ENCODE measurements around the gene BDH2.

Gene BDH2

DNA sequence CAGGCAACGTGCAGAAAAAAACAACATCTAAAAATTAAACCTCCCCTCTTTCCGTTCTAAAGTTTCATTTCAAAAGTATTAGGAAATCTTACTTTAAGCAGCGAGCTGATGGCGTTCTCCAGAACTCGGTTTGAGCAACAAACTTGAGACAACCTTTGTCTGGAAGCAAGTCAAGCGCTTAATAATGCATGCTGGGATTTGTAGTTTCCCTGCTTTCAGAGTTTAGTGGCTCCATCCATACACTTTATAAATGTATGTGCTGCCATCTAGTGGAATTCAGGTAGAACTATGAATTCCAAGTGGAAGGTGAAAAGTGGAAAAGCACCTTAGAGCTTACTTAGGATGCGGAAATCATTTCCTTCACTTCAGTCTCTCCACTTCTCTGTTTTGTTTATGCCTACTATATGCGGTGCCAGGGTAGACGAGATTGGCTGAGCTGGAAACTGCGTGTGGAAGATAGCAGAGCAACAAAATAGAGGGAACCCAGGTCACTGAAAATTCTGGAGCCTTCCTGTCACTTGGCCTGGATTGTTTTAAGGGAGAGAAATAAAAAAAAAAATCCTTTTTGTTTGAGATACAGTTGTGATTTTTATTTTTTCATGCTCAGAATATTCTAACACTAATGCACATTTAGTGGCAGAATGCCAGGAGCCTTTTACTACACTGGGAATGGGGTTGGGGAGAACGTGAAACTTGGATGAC, at the start of gene BDH2:
Gene BDH2, minus strand, starts transcription at position 144 of the 702 bp plus-strand sequence. CDS start 3,580 bp downstream, outside the sequence.
- DNase-seq (ENCODE audit: low read depth in 4 of 4, low spot score in 1 of 4), result peak in 1 of 4 experiments; percentile 10

DNA sequence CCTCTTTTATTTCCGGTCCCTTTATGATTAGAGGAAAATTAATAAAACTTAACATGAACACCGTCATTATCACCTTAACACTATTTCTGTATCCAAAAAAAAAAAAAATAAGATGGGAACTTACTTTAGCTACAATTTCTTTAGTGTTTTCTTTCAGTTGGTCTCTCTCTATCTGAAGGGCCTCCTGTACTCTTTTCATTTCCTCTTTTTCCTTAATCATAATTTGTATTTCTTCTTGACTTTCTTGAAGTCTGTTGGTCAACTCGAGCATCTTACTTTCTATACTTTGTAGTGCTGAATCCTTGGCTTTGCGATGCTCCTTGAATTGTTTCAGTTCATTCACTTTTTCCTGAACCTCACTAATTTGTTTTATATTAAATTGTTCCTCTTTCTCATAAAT, 45.3 kb upstream of the BDH2 start:
- no peak for DNase-seq (ENCODE audit: low read depth in 4 of 4, low spot score in 1 of 4)

DNA sequence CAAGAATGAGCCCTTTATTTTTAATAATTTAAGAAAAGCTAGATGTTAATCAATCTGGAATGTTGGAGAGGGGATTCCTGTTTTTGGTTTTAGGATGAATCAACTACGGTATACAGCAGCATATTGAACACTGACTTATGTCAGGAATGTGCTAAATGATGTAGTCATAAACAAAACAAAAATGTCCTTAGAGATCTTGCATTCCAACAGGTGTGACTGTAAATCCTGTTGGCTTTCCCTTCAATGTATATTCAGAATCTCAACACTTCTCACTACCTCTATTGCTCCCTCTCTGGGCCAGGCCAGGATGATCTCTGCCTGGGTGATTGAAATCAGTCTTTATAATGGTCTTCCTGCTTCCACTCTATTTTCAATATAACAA, 37.8 kb upstream of the BDH2 start:
- no peak for DNase-seq (ENCODE audit: low read depth in 4 of 4, low spot score in 1 of 4)

DNA sequence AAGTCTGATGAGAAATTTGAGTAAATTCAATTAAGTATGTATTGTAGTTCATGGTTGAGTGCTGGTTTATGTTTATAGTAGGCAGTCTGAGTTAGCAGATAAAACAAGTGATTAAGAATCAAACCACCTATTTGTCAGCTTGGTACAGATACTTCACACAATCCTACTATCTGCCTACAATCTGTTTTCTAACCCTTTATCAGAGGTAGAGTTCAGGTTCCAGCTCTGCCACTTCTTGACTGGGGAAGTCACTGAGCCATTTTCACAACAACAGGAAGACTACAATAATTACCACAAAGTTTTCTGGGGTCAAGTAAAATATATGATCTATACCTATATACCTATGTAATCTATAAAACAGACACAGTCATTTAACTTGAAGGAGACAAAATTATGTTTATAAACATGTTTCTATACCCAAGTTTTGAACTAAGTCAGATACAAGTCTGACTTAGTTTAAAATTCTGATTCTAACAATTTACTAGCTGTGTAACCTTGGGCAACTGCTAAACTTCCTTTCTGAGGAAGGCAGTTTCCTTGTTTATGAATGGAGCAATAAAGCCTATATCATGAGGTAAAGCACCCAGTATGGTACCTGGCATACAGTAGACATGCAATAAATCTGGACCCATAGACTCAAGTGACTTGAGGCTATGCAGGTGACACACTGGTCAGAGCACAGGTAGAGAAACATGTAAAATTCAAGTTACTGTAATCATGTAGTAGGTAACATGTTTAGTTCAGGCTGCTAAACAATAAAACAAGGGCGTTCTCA, 37.2 kb upstream of the BDH2 start:
- DNase-seq (ENCODE audit: low read depth in 4 of 4, low spot score in 1 of 4), result no peak

DNA sequence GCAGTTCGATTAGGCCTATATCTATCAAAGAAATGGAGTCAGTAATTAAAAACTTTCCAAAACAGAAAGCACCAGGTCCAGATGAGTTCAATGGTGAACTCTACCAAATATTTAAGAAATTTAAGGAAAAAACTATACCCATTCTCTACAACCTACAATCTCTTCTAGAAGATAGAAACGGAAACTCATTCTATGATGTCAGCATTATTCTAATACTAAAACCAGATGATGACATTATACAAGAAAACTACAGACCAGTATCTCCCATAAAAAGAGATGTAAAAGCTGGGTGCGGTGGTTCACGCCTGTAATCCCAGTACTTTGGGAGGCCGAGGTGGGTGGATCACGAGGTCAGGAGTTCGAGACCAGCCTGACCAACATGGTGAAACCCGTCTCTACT, 29.5 kb upstream of the BDH2 start:
- no peak for DNase-seq (ENCODE audit: low read depth in 4 of 4, low spot score in 1 of 4)

DNA sequence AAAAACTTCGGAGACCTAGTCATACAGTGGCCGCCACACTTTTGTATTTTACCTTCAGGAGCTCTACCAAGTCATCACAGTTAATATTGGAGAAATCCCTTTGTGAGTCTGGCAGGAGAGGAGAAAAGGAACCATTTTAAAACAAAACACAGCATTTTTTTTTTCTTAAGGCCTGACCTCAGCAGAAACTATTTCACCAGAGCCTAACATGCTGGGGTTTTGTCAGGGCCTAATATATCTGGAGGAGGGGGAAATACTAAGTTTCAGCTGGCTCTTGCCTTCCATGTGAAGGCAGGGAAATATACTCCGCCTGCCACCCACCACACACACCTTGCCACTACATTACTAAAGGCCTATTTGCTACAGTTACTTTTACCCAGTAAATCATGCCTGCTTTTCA, 26.5 kb upstream of the BDH2 start:
- no peak for DNase-seq (ENCODE audit: low read depth in 4 of 4, low spot score in 1 of 4)

DNA sequence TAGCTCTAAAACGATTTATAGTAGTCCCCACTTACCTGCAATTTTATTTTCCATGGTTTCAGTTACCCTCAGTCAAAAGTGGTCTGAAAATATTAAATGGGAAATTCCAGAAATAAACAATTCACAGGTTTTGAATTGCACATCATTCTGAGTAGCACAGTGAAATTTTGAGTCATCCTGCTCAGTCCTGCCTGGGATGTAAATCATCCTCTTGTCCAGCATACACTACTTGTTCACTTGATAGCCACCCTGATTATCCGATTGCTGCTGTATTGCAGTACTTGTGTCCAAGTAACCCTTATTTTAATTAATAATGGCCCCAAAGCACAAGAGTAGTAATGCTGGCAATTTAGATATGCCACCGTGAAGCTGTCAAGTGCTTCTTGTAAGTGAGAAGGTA, 23.5 kb upstream of the BDH2 start:
- DNase-seq (ENCODE audit: low read depth in 4 of 4, low spot score in 1 of 4), result no peak

DNA sequence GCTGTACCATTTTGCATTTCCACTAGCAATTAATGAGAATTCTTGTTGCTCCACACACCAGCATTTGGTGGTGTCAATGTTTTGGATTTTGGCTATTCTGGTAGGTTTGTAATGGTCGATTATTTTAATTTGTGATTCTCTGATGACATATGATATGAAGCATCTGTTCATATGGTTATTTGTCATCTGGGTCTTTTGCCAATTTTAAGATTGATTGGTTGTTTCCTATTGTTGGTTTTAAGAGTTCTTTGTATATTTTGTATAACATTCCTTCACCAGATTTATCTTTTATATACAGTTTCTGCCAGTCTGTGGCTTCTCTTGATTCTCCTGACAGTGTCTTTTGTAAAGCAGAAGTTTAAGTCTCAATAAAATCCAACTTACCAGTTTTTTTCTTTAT, 18.5 kb upstream of the BDH2 start:
- no peak for DNase-seq (ENCODE audit: low read depth in 4 of 4, low spot score in 1 of 4)

DNA sequence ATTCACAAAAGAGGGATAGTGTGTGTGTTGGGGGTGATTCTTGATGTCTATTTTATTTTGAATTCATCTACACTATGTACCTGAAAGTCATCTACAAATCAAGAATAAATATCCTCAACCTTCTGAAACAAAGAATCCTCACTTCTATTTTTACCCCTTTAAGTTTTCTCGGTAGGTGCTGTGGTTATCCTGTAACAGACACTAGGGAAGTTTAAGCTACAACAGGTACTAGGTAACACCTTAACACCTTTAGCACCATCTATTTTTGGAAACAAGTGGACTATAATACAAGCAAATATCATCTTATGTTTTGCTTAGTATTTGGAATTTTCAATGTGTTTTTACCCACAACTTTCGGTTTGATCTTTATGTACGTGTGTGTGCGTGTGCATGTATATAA, 12.0 kb upstream of the BDH2 start:
- DNase-seq (ENCODE audit: low read depth in 4 of 4, low spot score in 1 of 4), result no peak

DNA sequence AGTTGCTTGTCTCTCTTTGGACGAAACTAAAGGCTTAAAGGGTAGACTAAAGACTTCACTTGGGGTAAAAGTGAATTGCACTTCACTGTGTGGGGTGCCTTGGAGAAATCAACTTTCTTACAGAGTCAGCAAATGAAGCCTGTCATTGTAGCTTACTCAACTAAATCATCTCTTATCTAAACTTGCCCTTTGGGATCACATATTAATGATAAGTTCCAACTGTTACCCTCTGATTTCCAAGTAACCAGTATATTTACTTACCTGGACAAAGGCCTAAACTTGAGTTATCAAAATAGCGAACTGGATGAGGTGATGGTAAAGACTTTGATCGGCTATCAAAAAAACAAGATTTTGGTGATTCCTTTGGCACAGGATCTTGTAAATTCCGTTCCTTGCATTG, 8.9 kb upstream of the BDH2 start:
- DNase-seq (ENCODE audit: low read depth in 4 of 4, low spot score in 1 of 4), result no peak

DNA sequence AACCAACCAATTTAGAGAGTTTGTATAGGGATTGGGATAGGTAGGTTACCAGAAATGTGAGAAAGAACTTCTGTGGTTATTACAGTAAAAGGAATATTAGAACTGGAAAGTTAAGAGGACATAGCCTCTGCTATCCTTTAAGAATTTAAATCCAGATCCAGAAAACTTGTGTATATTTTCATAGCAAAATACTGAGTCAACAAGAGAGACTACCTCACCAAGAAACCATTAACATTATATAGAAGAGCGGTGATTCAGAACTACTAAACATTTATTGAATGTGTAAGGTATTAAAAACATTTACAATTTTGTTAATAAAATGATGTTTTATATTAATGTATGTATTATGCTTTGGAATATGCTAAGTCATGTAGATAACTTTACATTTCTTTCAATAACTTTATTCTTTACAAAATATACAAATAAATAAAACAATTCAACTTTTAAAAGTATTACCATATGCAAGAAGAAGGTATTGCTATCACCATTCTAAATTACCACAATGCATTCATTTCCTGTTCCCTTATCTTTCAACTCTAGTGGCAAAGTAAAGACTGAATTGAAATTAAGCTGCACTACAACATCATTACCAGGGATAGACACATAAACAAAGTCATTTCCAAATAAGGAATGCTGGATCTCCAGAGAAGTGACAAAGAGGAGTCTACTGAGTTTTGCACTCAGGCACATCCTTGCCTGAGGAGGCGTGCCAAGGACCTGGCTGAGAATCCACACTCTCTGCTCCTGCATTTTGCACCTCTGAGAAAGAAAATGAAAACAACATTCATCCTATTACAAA, 6.1 kb upstream of the BDH2 start:
- no peak for DNase-seq (ENCODE audit: low read depth in 4 of 4, low spot score in 1 of 4)

DNA sequence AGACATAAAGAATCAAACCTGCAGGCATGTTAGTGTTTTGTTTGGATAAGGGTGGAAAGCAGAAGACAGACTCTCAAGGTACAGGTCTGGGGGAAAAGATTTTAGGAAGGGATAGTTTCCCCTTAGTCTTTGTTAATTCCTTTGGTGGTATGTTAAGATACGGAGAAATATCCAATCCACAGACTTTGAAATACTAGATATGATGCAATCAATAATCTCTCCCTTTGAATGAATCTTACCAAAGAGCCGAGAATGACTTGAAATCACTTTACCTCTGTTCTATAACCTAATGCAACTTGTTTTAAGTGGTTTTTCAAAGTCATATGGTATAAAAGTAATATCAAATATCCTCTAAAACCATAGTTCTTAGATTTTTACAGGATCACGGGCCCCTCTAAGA, 5.3 kb upstream of the BDH2 start:
- DNase-seq (ENCODE audit: low read depth in 4 of 4, low spot score in 1 of 4), result no peak

DNA sequence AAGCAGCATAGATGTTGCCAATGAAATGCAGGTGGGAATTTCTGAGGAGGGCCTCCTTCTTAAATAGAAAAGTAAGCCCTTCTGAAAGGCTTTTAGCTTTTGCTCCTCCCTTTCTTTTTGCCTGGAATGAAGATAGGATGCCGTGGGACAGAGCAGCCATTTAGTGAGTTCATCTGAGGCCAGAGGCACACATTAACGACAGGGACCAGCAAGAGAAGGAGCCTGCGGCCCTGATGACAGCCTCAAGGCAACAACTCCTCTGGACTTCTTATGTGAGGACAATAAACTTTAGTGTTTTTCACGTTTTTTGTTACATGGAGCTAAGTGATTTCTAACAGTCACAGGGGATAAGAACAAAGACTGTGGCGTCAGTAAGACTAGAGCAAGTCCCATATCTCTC, 1.1 kb upstream of the BDH2 start:
- no peak for DNase-seq (ENCODE audit: low read depth in 4 of 4, low spot score in 1 of 4)

DNA sequence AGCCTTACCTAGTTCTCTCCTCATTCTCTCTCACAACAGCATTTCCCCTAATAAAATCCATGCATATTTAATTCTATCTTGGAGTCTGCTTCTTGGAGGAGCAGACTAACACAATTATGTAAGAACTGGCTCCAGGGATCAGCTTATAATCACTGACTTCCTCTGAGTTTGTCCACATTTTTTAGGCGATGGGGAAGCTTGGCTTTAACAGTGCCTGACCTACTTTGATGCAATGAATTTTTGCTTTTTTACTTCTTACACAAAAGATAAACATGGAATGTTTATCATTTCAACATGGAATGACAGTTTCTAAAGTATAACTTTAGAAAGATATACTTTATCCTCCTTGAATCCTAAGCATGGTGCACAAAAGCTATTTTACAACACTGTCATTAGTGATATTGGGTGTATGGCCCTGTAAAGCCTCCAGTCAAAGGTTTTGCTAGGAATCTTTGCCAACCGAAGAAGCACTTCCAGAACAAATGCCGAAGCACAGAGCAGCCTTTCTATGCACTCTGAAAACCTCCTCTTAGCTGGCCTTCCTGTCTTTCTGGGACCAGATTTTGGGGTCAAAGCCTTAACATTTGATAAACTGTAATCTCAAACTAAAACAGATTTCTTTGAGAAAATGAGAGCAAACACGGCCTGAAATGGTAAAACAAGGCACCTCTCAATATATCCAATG, 736 bp downstream of the BDH2 start:
- DNase-seq (ENCODE audit: low read depth in 4 of 4, low spot score in 1 of 4), result no peak

DNA sequence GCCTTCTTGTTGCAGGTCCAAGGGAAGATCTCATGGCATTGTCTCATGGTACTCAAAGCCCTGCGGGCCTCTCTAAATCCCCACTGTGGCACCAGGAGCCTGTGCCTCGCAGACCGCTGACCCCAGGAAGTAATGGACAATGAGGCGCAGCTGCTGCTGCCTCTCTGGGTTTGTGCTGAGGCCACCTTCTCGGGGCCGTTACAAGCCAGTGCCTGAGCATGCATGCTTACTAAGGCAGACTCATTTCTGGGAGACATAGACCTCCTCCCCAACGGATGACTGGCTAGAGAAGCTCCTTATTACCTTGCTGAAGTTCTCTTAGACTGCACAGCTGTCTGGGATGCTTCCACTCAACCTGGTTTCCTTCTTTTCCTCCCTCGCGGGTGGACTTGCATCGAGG, 1.3 kb downstream of the BDH2 start:
- no peak for DNase-seq (ENCODE audit: low read depth in 4 of 4, low spot score in 1 of 4)

DNA sequence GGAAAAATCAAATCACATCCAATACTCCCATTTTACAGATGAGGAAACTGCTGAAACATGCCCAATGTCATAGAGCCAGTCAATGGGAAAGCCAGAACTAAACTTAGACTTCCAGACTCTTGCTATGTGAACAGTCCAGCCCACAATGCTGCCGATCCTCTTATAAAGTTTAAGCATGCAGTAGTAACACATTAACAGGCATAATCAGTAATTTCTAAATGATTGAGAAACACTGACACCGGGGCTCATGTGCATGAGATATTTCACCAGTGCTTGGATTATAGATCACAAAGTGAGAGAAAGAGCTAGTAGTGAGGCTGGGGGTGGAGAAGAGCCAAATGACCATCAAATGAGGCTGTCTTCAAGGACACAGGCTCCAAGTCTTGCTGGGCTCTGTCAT, 2.5 kb downstream of the BDH2 start:
- no peak for DNase-seq (ENCODE audit: low read depth in 4 of 4, low spot score in 1 of 4)

DNA sequence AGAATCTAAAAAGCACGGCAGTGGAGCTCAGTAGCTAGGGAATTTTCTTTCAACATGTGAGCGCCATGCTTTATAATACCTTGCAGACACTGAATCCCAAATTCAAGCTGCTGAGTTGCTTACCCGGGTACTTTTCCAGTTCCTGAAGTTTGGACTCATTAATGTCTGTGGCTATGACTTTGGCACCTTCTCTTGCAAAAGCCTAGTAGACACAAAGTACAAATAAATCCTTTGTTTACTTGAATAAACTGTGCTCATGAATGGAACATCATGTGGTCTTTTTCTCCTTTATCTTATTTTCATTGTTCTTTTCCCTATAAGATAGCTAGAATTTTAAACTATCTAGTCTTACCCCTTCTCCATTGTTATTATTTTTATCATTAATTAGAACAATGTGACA, 4.6 kb downstream of the BDH2 start:
- DNase-seq (ENCODE audit: low read depth in 4 of 4, low spot score in 1 of 4), result no peak

DNA sequence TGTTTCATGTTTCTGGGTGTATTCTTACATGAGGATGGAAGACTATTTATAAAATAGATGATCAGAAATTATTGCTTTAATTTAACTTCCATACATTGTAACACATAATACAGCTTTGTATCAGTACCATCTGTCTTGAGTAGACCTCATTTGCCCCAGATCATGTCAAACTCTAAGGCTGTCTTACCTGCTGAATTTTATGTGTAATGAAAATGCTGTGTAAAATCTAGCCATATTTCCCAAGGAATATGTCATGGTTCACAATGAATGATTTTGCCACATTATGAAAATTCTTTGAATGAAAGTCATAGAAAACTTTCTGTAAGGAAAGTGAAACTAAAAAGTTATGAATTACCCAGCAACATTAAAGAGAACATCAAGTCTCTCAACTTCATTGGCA, 7.4 kb downstream of the BDH2 start:
- no peak for DNase-seq (ENCODE audit: low read depth in 4 of 4, low spot score in 1 of 4)

DNA sequence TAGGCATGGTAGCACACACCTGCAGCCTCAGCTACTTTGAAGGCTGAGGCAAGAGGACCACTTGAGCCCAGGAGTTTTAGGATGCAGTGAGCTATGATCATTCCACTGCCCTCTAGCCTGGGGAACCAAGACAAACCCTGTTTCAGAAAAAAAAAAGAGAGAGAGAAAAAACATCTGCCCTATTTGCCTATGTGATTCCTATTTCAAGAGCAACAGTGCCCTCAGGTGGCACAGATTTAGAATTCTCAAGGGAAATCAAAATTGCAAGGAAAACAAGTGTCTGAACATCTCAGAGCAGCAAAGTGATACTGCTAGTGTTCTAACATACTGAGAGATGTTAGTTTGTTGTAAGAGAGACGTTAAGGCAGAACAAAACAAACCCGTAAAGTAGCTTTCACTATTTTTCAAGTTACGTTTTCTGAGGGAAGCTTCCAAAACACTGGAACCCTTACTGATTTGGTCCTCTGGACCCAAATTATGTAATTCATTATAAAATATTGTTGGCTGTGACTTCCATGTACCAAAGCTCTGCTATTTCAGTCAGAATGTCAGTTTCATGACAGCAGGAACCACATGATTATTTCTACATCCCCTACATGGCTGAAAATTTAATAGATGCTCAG, 7.9 kb downstream of the BDH2 start:
- DNase-seq (ENCODE audit: low read depth in 4 of 4, low spot score in 1 of 4), result no peak

DNA sequence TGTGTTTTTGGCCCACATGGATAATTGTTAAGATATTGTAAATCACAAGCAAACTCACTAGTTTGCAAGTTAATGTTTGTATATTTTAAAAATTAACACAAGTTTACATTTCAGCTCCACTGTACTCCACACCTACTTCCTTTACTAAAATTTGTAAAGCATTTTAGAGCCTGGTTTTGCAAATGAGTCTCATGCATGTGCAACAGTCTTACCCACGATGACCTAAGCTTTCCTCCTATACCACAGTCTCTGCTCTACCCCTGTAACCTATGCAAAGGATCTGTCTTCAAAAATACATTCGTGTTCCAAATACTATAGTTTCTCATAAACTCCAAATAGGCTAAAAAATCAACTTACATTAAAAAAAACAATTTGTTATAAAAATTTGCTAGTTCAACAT, 10.2 kb downstream of the BDH2 start:
- DNase-seq (ENCODE audit: low read depth in 4 of 4, low spot score in 1 of 4), result no peak

DNA sequence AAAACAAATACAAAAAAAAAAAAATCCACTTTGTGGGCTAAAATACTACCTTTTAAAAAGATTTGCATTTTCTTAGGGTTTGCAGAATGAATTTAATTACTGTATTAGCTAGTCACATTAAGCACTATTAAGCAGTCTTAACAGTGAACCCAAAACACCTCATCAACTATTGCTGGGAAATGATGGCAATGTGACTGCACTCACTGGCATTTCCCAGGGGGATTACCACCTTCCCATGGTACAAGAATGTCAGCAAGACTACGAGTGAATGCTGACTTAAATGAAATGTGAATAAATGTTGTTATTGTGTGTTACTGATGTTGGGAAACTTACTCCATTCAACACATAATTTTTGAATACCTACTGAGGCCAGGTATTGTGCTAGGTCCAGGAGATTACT, 13.1 kb downstream of the BDH2 start:
- no peak for DNase-seq (ENCODE audit: low read depth in 4 of 4, low spot score in 1 of 4)

Measured in stimulated activated CD4-positive, alpha-beta T cell treated with anti-CD3 and anti-CD28 coated beads, Interleukin-1b, Interleukin-23, amount 100 ng/mL, for 24 hours (primary cell).